ENCODE data around the gene ARSG.

ARSG gene

DNA sequence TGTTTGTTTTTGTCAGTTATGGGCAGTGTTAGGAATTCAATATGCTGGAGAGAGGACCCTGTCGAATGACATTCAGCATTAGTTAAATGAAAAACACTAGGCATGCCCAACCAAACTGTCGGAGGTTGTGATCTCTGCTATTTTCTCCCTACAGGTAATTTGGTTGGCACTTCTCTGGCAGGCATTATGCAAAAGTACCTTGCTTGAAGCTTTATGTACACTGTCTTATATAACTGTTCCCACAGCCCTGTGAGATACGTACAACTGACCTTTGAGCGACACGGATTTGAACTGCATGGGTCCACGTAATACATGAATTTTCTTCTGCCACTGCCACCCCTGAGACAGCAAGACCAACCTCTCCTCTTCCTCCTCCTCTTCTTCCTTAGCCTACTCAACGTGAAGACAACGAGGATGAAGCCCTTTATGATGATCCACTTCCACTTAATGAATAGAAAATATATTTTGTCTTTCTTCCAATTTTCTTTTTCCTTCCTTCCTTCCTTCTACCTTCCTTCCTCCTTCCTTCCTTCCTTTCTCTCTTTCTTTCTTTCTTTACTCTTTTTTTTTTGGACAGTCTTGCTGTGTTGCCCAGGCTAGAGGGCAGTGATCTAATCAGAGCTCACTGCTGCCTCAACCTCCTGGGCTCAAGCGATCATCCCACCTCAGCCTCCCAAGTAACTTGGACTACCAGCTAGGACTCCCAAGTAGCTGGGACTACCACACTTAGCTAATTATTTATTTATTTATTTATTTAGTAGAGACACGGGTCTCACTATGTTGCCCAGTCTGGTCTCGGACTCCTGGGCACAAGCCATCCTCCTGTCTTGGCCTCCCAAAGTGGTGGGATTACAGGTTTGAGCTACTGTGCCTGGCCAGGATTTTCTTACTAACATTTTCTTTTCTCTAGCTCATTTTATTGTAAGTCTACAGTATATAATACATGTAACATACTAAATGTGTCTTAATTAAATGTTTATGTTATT is 88.7 kb downstream of the ARSG start:
- no peak for TF ChIP-seq ZBTB7A (IDR thresholded peaks at IDR 0.05; ENCODE audit: low read depth)
- no peak for TF ChIP-seq EGR1 (IDR thresholded peaks at IDR 0.05)
- TF ChIP-seq, protein P1, sequence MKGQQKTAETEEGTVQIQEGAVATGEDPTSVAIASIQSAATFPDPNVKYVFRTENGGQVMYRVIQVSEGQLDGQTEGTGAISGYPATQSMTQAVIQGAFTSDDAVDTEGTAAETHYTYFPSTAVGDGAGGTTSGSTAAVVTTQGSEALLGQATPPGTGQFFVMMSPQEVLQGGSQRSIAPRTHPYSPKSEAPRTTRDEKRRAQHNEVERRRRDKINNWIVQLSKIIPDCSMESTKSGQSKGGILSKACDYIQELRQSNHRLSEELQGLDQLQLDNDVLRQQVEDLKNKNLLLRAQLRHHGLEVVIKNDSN (IDR thresholded peaks at IDR 0.05): no peak
- TF ChIP-seq, protein P2, sequence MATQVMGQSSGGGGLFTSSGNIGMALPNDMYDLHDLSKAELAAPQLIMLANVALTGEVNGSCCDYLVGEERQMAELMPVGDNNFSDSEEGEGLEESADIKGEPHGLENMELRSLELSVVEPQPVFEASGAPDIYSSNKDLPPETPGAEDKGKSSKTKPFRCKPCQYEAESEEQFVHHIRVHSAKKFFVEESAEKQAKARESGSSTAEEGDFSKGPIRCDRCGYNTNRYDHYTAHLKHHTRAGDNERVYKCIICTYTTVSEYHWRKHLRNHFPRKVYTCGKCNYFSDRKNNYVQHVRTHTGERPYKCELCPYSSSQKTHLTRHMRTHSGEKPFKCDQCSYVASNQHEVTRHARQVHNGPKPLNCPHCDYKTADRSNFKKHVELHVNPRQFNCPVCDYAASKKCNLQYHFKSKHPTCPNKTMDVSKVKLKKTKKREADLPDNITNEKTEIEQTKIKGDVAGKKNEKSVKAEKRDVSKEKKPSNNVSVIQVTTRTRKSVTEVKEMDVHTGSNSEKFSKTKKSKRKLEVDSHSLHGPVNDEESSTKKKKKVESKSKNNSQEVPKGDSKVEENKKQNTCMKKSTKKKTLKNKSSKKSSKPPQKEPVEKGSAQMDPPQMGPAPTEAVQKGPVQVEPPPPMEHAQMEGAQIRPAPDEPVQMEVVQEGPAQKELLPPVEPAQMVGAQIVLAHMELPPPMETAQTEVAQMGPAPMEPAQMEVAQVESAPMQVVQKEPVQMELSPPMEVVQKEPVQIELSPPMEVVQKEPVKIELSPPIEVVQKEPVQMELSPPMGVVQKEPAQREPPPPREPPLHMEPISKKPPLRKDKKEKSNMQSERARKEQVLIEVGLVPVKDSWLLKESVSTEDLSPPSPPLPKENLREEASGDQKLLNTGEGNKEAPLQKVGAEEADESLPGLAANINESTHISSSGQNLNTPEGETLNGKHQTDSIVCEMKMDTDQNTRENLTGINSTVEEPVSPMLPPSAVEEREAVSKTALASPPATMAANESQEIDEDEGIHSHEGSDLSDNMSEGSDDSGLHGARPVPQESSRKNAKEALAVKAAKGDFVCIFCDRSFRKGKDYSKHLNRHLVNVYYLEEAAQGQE (IDR thresholded peaks at IDR 0.05; ENCODE audit: low read depth): no peak
- TF ChIP-seq YY1 (IDR thresholded peaks at IDR 0.05; ENCODE audit: low read depth): no peak
- no peak for TF ChIP-seq RAD21 (IDR thresholded peaks at IDR 0.05; ENCODE audit: low read depth)
- TF ChIP-seq TCF12 (IDR thresholded peaks at IDR 0.05; ENCODE audit: low read depth): no peak
- TF ChIP-seq NFIC (IDR thresholded peaks at IDR 0.05): no peak
- TF ChIP-seq, protein P3, sequence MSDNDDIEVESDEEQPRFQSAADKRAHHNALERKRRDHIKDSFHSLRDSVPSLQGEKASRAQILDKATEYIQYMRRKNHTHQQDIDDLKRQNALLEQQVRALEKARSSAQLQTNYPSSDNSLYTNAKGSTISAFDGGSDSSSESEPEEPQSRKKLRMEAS (IDR thresholded peaks at IDR 0.05): no peak
- no peak for TF ChIP-seq FOXM1 (IDR thresholded peaks at IDR 0.05; ENCODE audit: borderline replicate concordance, low read depth)
- TF ChIP-seq CREB1 (IDR thresholded peaks at IDR 0.05; ENCODE audit: low read depth): no peak
- TF ChIP-seq CEBPB (IDR thresholded peaks at IDR 0.05): no peak
- TF ChIP-seq TAF1 (IDR thresholded peaks at IDR 0.05; ENCODE audit: low read depth): no peak
- no peak for TF ChIP-seq TEAD4 (IDR thresholded peaks at IDR 0.05)
- no peak for TF ChIP-seq EP300 (IDR thresholded peaks at IDR 0.05; ENCODE audit: borderline replicate concordance)

DNA sequence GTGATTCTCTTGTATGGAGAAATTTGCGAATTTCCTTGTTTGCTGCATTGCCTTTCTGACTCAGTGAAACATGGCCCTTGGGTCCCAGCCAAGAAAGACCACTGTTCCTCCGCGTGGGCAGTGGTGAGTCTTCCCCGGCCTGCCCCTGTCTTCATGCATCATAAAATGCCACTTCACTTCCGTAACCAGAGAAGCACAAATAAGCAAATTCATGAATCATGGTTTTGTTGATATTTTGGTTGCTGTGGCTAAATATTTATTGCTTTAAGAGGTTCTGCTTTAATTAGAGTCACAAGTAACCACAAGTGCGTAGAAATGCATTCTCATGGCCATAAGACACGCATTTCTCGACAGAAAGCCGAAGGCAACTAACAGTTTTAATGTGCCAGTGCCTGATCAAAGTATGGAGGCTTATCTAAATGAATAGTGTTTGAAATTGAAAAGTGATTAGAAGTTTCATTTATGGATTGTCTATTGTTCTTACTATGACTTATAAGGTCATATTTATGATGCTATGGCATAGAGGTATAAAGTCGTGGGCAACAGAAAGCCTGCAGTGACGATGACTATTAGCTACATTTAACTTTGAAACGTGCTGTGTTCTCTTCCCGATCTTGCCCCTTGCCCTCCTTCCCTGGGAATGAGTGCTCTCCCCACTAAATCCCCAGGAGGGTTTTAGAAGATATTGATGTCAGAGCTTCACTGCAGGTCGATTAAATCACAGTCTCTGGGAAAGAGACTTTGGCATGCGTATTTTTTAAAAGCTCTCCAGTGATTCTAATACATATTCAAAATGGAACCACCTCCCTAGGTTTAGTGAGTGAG is 90.0 kb downstream of the ARSG start:
- TF ChIP-seq, protein P2 (IDR thresholded peaks at IDR 0.05; ENCODE audit: low read depth): no peak
- TF ChIP-seq RAD21 (IDR thresholded peaks at IDR 0.05; ENCODE audit: low read depth): no peak
- no peak for TF ChIP-seq EP300 (IDR thresholded peaks at IDR 0.05; ENCODE audit: borderline replicate concordance)
- no peak for TF ChIP-seq TEAD4 (IDR thresholded peaks at IDR 0.05)
- TF ChIP-seq, protein P3 (IDR thresholded peaks at IDR 0.05): no peak
- no peak for TF ChIP-seq CEBPB (IDR thresholded peaks at IDR 0.05)
- TF ChIP-seq FOXM1 (IDR thresholded peaks at IDR 0.05; ENCODE audit: borderline replicate concordance, low read depth): no peak
- TF ChIP-seq TCF12 (IDR thresholded peaks at IDR 0.05; ENCODE audit: low read depth): no peak
- TF ChIP-seq ZBTB7A (IDR thresholded peaks at IDR 0.05; ENCODE audit: low read depth): no peak
- TF ChIP-seq, protein P1 (IDR thresholded peaks at IDR 0.05): no peak
- no peak for TF ChIP-seq EGR1 (IDR thresholded peaks at IDR 0.05)
- TF ChIP-seq NFIC (IDR thresholded peaks at IDR 0.05): no peak
- TF ChIP-seq CREB1 (IDR thresholded peaks at IDR 0.05; ENCODE audit: low read depth): no peak
- TF ChIP-seq TAF1 (IDR thresholded peaks at IDR 0.05; ENCODE audit: low read depth): no peak
- no peak for TF ChIP-seq YY1 (IDR thresholded peaks at IDR 0.05; ENCODE audit: low read depth)

DNA sequence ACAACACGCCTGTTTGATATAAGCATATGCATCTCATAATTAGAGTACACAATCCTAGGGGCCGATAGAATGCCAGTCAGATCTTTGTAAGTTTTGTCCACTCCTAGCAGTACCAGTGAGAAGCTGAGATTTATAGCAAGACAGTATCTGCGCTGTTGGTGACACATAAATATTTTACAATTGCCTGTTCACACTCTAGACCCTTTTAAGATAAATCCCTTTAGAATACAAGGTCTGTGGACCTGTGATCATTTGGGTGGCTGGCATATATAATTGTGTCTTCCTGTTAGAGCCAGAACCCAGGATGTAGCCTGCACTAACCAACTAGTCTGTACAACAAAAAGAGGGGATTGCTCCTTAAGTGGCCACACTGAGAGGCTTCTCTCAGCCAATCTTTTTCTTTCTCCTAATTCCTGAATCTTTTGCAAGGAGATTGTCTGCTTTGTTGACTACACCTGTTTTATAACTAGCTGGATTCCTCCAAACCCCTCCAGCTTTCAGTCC is 91.3 kb downstream of the ARSG start:
- no peak for TF ChIP-seq EP300 (IDR thresholded peaks at IDR 0.05; ENCODE audit: borderline replicate concordance)
- no peak for TF ChIP-seq YY1 (IDR thresholded peaks at IDR 0.05; ENCODE audit: low read depth)
- TF ChIP-seq TAF1 (IDR thresholded peaks at IDR 0.05; ENCODE audit: low read depth): no peak
- TF ChIP-seq TEAD4 (IDR thresholded peaks at IDR 0.05): no peak
- TF ChIP-seq TCF12 (IDR thresholded peaks at IDR 0.05; ENCODE audit: low read depth): no peak
- TF ChIP-seq, protein P1 (IDR thresholded peaks at IDR 0.05): no peak
- no peak for TF ChIP-seq CREB1 (IDR thresholded peaks at IDR 0.05; ENCODE audit: low read depth)
- TF ChIP-seq ZBTB7A (IDR thresholded peaks at IDR 0.05; ENCODE audit: low read depth): no peak
- no peak for TF ChIP-seq NFIC (IDR thresholded peaks at IDR 0.05)
- TF ChIP-seq RAD21 (IDR thresholded peaks at IDR 0.05; ENCODE audit: low read depth): no peak

DNA sequence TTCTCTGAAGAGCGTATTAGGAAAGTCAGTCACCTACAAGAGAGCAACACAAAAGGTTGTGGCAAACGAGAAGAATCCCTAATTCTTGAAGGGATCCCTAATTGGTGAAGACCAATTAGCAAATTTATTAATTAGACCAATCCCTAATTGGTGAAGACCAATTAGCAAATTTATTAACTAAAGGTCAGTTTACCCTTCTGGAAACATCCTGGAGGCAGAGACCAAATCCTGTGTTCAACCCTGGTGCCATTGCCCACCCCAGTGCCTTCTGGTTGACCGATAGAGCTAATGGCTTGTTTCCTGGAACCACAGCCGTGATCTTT is 91.8 kb downstream of the ARSG start:
- no peak for TF ChIP-seq RAD21 (IDR thresholded peaks at IDR 0.05; ENCODE audit: low read depth)
